Colonic mucosa (tissue), 4 donors: ENCODE data around the gene RIC3. TPM values are rescaled to one million over a fixed set of nuclear protein-coding genes. Genes with fewer than 3 reads are reported as not detected.

Experiments used
- DNase-seq: peaks from one replicate; pipeline ENCODE4 v3.0.0-alpha.2; 2020
- H3K27ac ChIP-seq: fragments of 200-600 bp; one replicate; pipeline ENCODE4 v1.8.0; 2021
- H3K27me3 ChIP-seq: fragments of 200-600 bp; one replicate; pipeline ENCODE4 v1.8.0; 2021
- H3K36me3 ChIP-seq: fragments of 200-600 bp; one replicate; pipeline ENCODE4 v1.8.0; 2021
- H3K4me1 ChIP-seq: fragments of 200-600 bp; one replicate; pipeline ENCODE4 v1.8.0; 2021; ENCODE audit warnings: mild to moderate bottlenecking
- H3K4me3 ChIP-seq: fragments of 200-600 bp; one replicate; pipeline ENCODE4 v1.8.0; 2021
- H3K9ac ChIP-seq, 2 donors: one replicate each; pipeline ENCODE4 v1.7.0; 2013; ENCODE audit warnings: control low read depth in 2 of 2, low read depth in 2 of 2, low read length in 2 of 2
- H3K9me3 ChIP-seq: fragments of 200-600 bp; one replicate; pipeline ENCODE4 v1.8.0; 2021
- intact Hi-C: fragments of 100-400 bp; cut with DNase I; formaldehyde crosslinking; loops from one replicate; pipeline ENCODE4 v1.14.1; 2022
- total RNA-seq, 2 donors: library from RNA; stranded (reverse); fragmentation: NEBNext Ultra II Directional in 1 of 2; extraction: Animal tissue kit (Norgen Biotek cat#: 25700) in 1 of 2; gene quantifications; one replicate each; pipeline ENCODE4 v1.2.1, GENCODE V29; 2021
- TF ChIP-seq, protein P1 (sequence below): fragments of 200-600 bp; IDR thresholded peaks from one replicate; pipeline ENCODE4 v1.8.0; 2022; ENCODE audit warnings: antibody characterized with exemption, mild to moderate bottlenecking
- donor health status: healthy.
- donor health status: DM: no; HTN: no; CAD: no.
- donor health status: DM: no; HTN: no; CAD: no.

The RIC3 gene
- total RNA-seq, 2 donors from 2014 or later = 0.79 to 2.0 TPM

DNA sequence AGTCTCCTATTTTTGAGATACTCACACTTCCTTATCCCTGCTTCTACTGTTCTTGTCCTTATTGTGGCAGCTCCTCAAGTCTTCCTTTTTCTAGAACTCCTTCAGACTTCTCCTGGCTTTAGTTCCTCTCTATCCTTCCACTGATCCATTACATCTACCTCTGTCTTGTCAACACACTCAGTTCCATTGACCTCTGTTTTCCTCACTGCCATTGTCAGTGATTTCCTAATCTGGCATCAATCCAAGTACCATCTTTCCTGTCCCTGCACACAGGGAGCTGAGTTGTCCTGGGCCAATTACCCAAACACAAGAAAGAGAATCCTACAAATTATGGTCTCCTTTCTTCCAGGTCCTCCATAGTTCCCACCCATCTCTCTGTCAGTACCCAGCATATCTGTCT, 27.9 kb upstream of the RIC3 start:
- no peaks in the 10 kb centered on the region for H3K9me3 ChIP-seq
- no peak overlapping the region for H3K9ac ChIP-seq
- no peak overlapping the region for H3K4me3 ChIP-seq
- no peak overlapping the region for H3K27ac ChIP-seq
- TF ChIP-seq, protein P1, sequence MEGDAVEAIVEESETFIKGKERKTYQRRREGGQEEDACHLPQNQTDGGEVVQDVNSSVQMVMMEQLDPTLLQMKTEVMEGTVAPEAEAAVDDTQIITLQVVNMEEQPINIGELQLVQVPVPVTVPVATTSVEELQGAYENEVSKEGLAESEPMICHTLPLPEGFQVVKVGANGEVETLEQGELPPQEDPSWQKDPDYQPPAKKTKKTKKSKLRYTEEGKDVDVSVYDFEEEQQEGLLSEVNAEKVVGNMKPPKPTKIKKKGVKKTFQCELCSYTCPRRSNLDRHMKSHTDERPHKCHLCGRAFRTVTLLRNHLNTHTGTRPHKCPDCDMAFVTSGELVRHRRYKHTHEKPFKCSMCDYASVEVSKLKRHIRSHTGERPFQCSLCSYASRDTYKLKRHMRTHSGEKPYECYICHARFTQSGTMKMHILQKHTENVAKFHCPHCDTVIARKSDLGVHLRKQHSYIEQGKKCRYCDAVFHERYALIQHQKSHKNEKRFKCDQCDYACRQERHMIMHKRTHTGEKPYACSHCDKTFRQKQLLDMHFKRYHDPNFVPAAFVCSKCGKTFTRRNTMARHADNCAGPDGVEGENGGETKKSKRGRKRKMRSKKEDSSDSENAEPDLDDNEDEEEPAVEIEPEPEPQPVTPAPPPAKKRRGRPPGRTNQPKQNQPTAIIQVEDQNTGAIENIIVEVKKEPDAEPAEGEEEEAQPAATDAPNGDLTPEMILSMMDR = no peak
- no peak for DNase-seq
- H3K27me3 ChIP-seq = no peaks in the 10 kb centered on the region
- no peaks in the 10 kb centered on the region for H3K36me3 ChIP-seq
- intact Hi-C loops = no loop called here
- H3K4me1 ChIP-seq = no peaks in the 10 kb centered on the region

DNA sequence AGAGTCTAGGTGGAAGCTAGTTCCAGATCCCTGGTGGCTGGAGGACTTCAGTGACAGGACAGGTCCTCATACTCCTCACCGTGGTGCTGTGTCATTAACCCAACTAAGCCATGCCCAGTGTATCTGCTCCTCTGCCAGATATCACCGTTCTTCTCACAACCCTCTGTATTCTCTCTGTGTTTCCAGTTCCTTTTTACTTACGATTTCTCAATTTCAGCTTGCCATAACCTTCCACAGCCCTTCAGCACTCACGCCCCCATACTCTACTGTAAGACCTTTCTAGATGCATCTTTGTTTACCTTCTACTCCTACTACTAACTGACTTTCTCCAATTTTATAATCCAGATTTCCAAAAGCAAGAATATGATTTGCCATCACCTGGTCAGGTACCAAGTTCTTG, 26.1 kb upstream of the RIC3 start:
- H3K27me3 ChIP-seq = no peaks in the 10 kb centered on the region
- no peaks in the 10 kb centered on the region for H3K4me1 ChIP-seq
- DNase-seq = no peak
- no peak overlapping the region for H3K9ac ChIP-seq
- intact Hi-C loops = no loop called here
- no peaks in the 10 kb centered on the region for H3K9me3 ChIP-seq
- H3K36me3 ChIP-seq = no peaks in the 10 kb centered on the region
- no peak overlapping the region for H3K27ac ChIP-seq
- TF ChIP-seq, protein P1 = no peak
- H3K4me3 ChIP-seq = no peak overlapping the region

DNA sequence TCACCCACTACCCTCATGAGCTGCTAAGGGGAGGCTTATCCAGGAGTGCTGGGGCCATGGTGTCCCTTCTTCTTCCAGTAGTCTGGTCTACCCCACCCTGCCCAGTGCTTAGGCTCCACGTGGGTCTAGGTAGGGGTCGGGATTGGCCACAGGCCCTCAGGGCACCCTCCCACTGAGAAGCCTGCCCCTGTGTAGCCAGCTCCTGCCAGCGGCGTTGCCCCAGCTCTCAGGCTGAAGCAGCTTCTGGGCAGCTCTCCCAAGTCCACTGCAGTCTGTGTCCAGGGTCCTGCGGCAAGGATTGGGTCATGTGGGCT, 24.0 kb upstream of the RIC3 start:
- no peaks in the 10 kb centered on the region for H3K27me3 ChIP-seq
- no peaks in the 10 kb centered on the region for H3K36me3 ChIP-seq
- no peak overlapping the region for H3K9ac ChIP-seq
- no peak for DNase-seq
- H3K9me3 ChIP-seq = no peaks in the 10 kb centered on the region
- no peak overlapping the region for H3K27ac ChIP-seq
- TF ChIP-seq, protein P1 = no peak
- H3K4me3 ChIP-seq = no peak overlapping the region
- intact Hi-C loops = no loop called here
- H3K4me1 ChIP-seq = no peaks in the 10 kb centered on the region

DNA sequence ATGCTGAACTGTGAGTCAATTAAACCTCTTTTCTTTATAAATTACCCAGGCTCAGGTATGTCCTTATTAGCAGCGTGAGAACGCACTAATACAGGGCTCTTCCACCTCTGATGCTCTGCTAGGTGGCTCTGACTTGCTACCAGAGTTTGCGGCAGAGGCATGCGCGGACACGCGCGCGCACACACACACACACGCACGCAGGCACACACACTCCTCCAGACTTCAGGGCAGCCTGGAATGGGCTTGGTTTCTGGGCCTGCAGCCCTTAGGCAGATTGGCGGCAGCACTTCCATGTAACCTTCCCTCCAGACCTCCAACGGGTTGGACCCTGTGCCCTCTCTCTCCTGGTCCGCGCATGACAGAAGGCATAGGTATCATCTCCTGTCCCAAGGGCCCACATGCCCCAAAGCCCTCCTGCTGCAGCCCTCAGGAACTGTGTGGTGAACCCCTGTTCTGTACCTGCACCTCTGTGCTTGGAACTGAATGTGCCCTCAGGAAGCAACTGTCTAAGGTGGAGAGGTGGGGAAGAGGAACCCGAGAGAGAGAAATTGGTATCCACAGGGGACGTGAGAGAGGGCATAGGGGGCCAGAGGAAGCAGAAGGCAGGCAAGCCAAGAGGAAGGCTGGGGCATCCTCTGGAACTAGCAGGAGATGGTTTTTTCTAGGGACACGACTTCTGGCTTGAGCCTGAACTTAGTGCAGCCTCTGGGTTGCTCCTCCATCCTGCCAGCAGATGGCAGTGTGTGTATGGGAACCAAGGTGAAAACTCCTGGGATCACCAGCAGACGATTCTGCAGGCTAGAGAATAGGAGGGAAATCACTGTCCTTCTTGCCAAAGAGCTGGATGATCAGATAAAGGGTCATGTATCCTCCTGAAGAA, 23.4 kb upstream of the RIC3 start:
- intact Hi-C loops = no loop called here

DNA sequence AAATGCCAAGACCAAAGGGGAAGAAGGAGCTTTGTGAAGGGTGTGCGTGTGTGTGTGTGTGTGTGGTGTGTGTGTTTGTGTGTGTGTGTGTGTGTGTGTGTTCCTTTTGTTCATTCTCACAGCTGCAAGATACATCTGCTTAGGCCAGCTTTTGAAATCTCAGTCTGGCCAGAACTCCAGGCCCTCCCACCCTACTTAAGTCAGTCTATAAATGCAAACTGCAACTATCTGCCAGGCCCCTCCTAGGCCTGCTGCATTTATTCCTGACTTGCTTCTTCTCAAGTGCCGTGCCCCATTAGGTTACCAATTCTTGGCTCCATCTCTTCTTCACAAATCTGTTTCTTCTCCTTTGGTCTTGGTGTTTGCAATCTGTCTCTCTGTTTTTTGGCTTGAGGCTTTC, 21.6 kb upstream of the RIC3 start:
- H3K9ac ChIP-seq = no peak overlapping the region
- intact Hi-C loops = no loop called here

More for the DNA sequence above, 23.4 kb upstream of the RIC3 start:
- DNase-seq = peak; percentile 63
- Histone ChIP-seq H3K36me3 (no peaks in the 10 kb centered on the region), H3K4me1 (no peaks in the 10 kb centered on the region), H3K27me3 (no peaks in the 10 kb centered on the region), H3K4me3 (no peak overlapping the region), H3K9me3 (no peaks in the 10 kb centered on the region), H3K9ac (no peak overlapping the region), H3K27ac (no peak overlapping the region)
- TF ChIP-seq, protein P1 = peak; percentile 76

More for the DNA sequence above, 21.6 kb upstream of the RIC3 start:
- H3K27ac ChIP-seq = no peak overlapping the region
- H3K27me3 ChIP-seq = no peaks in the 10 kb centered on the region
- no peaks in the 10 kb centered on the region for H3K36me3 ChIP-seq
- H3K4me3 ChIP-seq = no peak overlapping the region
- no peaks in the 10 kb centered on the region for H3K9me3 ChIP-seq
- DNase-seq = no peak
- no peaks in the 10 kb centered on the region for H3K4me1 ChIP-seq
- TF ChIP-seq, protein P1 = no peak
